Calu3 (cell line): Measurements from ENCODE around the gene TNIP2. TPM values are rescaled to one million over a fixed set of nuclear protein-coding genes. Genes with fewer than 3 reads are reported as not detected.

Experiments used
- BruUV-seq: library from RNA; stranded (reverse); fragments of 400-500 nt; replicated peaks from 2 replicates; lab custom pipeline; 2021; lab: Mats Ljungman, UMichigan
- CTCF ChIA-PET: fragments of 300-600 bp; sonication (Branson Sonifier 250); formaldehyde crosslinking; loops from one replicate; lab custom pipeline; 2022; ENCODE audit warnings: antibody characterized with exemption; lab: Charles Lee
- DNase-seq: peaks from one replicate; pipeline ENCODE4 v3.0.0; 2022
- H3K27ac Mint-ChIP-seq: one replicate; pipeline ENCODE4 v1.8.0; 2022; ENCODE audit warnings: mixed read lengths; ENCODE audit not compliant: unreplicated experiment
- H3K27me3 Mint-ChIP-seq: one replicate; pipeline ENCODE4 v1.8.0; 2022; ENCODE audit warnings: mixed read lengths; ENCODE audit not compliant: unreplicated experiment
- H3K36me3 Mint-ChIP-seq: one replicate; pipeline ENCODE4 v1.8.0; 2022; ENCODE audit warnings: mild to moderate bottlenecking, moderate library complexity, mixed read lengths; ENCODE audit not compliant: insufficient read depth, unreplicated experiment
- H3K4me1 Mint-ChIP-seq: one replicate; pipeline ENCODE4 v1.8.0; 2022; ENCODE audit warnings: mild to moderate bottlenecking, low read depth, mixed read lengths; ENCODE audit not compliant: unreplicated experiment
- H3K4me3 Mint-ChIP-seq: one replicate; pipeline ENCODE4 v1.8.0; 2022; ENCODE audit warnings: mild to moderate bottlenecking, low read depth, moderate library complexity, mixed read lengths; ENCODE audit not compliant: unreplicated experiment
- H3K9me3 Mint-ChIP-seq: one replicate; pipeline ENCODE4 v1.8.0; 2022; ENCODE audit warnings: low read depth, mixed read lengths; ENCODE audit not compliant: unreplicated experiment
- intact Hi-C: fragments of 100-400 bp; cut with micrococcal nuclease; formaldehyde crosslinking; loops from one replicate; pipeline ENCODE4 v1.10.0; 2022; ENCODE audit not compliant: unreplicated experiment
- total RNA-seq: library from RNA; stranded (reverse); gene quantifications from 2 replicates; pipeline ENCODE4 v1.2.3, GENCODE V29; 2022
- TF ChIP-seq, protein P1 (sequence below): fragments of 200-600 bp; IDR thresholded peaks from one replicate; pipeline ENCODE4 v1.8.0; 2022; ENCODE audit warnings: antibody characterized with exemption; ENCODE audit not compliant: unreplicated experiment

TNIP2 gene
- total RNA-seq, 1 experiment from 2014 or later = 18.7 TPM

GRCh38 chr4:2696423-2696822 is 59.7 kb downstream of the TNIP2 start:
- TF ChIP-seq, protein P1, sequence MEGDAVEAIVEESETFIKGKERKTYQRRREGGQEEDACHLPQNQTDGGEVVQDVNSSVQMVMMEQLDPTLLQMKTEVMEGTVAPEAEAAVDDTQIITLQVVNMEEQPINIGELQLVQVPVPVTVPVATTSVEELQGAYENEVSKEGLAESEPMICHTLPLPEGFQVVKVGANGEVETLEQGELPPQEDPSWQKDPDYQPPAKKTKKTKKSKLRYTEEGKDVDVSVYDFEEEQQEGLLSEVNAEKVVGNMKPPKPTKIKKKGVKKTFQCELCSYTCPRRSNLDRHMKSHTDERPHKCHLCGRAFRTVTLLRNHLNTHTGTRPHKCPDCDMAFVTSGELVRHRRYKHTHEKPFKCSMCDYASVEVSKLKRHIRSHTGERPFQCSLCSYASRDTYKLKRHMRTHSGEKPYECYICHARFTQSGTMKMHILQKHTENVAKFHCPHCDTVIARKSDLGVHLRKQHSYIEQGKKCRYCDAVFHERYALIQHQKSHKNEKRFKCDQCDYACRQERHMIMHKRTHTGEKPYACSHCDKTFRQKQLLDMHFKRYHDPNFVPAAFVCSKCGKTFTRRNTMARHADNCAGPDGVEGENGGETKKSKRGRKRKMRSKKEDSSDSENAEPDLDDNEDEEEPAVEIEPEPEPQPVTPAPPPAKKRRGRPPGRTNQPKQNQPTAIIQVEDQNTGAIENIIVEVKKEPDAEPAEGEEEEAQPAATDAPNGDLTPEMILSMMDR = no peak
- H3K27ac Mint-ChIP-seq = no peak overlapping the region
- CTCF ChIA-PET = no interaction called here

GRCh38 chr4:2695346-2696060 is 60.6 kb downstream of the TNIP2 start:
- Mint-ChIP-seq H3K9me3 (no peaks in the 10 kb centered on the region), H3K4me3 (no peak overlapping the region), H3K27ac (no peak overlapping the region), H3K36me3 (peaks cover 11% of the 10 kb centered on the region), H3K4me1 (no peaks in the 10 kb centered on the region), H3K27me3 (no peaks in the 10 kb centered on the region)
- DNase-seq = no peak
- TF ChIP-seq, protein P1 = no peak
- intact Hi-C loops = no loop called here
- BruUV-seq = no TSS peak
- CTCF ChIA-PET = no interaction called here

More at GRCh38 chr4:2696423-2696822, 59.7 kb downstream of the TNIP2 start:
- intact Hi-C loops = no loop called here
- H3K36me3 Mint-ChIP-seq = peaks cover 11% of the 10 kb centered on the region
- no TSS peak for BruUV-seq
- H3K27me3 Mint-ChIP-seq = no peaks in the 10 kb centered on the region
- H3K4me1 Mint-ChIP-seq = no peaks in the 10 kb centered on the region
- H3K9me3 Mint-ChIP-seq = no peaks in the 10 kb centered on the region
- DNase-seq = no peak
- no peak overlapping the region for H3K4me3 Mint-ChIP-seq

DNA sequence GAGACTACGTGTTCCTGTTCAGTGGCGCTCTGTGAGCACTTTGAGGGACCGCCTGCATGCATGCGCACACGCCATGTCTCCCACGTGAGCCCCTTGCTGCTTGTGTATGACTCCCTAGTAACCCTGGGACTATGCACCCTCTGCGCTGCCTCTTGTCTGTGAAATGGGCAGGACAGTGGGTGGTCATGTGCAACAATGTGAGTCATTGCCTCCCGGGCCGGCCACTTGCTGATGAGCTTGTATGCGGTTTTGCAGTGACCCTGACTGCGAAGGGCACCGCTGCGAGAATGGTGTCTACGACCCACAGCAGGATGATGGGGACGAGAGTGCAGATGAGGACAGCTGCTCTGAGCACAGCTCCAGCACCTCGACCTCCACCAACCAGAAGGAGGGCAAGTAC is 61.4 kb downstream of the TNIP2 start:
- CTCF ChIA-PET = no interaction called here
- no peak for DNase-seq
- Mint-ChIP-seq H3K4me3 (no peak overlapping the region), H3K27me3 (no peaks in the 10 kb centered on the region), H3K36me3 (peaks cover 17% of the 10 kb centered on the region), H3K27ac (no peak overlapping the region), H3K9me3 (no peaks in the 10 kb centered on the region), H3K4me1 (no peaks in the 10 kb centered on the region)
- TF ChIP-seq, protein P1 = no peak
- BruUV-seq = no TSS peak
- intact Hi-C loops = no loop called here

DNA sequence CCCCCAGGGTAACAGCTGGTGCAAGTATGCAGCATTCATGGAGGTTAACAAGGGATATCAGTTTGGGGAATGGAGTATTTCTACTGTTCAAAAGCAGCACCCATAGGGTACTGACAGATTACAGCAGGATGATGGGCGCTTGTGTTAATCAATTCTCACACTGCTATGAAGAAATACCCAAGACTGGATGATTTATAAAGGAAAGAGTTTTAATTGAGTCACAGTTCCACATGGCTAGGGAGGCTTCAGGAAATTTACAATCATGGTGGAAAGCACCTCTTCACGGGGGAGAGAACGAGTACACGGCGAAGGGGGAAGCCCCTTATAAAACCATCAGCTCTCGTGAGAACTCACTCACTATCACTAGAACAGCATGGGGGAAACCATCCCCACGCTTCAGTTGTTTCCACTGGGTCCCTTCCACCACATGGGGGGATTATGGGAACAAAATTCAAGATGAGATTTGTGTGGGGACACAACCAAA is 64.1 kb downstream of the TNIP2 start:
- Mint-ChIP-seq H3K27me3 (no peaks in the 10 kb centered on the region), H3K27ac (no peak overlapping the region), H3K36me3 (peaks cover 16% of the 10 kb centered on the region), H3K4me1 (no peaks in the 10 kb centered on the region), H3K4me3 (no peak overlapping the region), H3K9me3 (no peaks in the 10 kb centered on the region)
- no TSS peak for BruUV-seq
- TF ChIP-seq, protein P1 = no peak
- CTCF ChIA-PET = no interaction called here
- intact Hi-C loops = no loop called here
- DNase-seq = no peak

Other genes starting within 250 kb of the TNIP2 start
- gene FAM193A, start 219.7 kb downstream of the TNIP2 start, total RNA-seq = 20.0 and 22.2 TPM in 2 replicates
- gene SH3BP2, start 36.7 kb upstream of the TNIP2 start, total RNA-seq = 20.7 and 22.7 TPM in 2 replicates
- gene ADD1, start 87.5 kb upstream of the TNIP2 start, total RNA-seq = 123 and 125 TPM in 2 replicates
- gene NOP14, start 207.1 kb upstream of the TNIP2 start, total RNA-seq = 29.1 and 29.4 TPM in 2 replicates
- gene GRK4, start 207.2 kb upstream of the TNIP2 start, total RNA-seq = 0.80 and 1.1 TPM in 2 replicates